AG04449 (cell line): ENCODE data around the gene ZNF511.

Experiments used
- CTCF ChIA-PET: fragments of 350-600 bp; formaldehyde crosslinking; extraction: SDS; loops from one replicate; lab custom pipeline; 2021; ENCODE audit warnings: antibody characterized with exemption; lab: Yijun Ruan, JAX
- POLR2A ChIA-PET: fragments of 400-600, 350-600 bp; formaldehyde crosslinking; extraction: SDS; loops from one replicate; lab custom pipeline; 2020; ENCODE audit warnings: antibody characterized with exemption, inconsistent platforms; lab: Yijun Ruan, JAX
- DNase-seq: peaks from one replicate; pipeline ENCODE4 v3.0.0-alpha.2; 2010; ENCODE audit warnings: low read depth, low spot score
- H3K4me3 ChIP-seq: 2 replicates; pipeline ENCODE4 v1.5.1; 2011; ENCODE audit warnings: low read depth, mild to moderate bottlenecking, control low read depth, low read length
- TF ChIP-seq, protein P1 (sequence below): IDR thresholded peaks from one replicate; pipeline ENCODE4 v1.5.1; 2011; ENCODE audit warnings: mild to moderate bottlenecking, moderate library complexity, low read length, control low read depth, inconsistent platforms; ENCODE audit not compliant: insufficient read depth; ENCODE audit errors: missing control alignments

Gene ZNF511

DNA sequence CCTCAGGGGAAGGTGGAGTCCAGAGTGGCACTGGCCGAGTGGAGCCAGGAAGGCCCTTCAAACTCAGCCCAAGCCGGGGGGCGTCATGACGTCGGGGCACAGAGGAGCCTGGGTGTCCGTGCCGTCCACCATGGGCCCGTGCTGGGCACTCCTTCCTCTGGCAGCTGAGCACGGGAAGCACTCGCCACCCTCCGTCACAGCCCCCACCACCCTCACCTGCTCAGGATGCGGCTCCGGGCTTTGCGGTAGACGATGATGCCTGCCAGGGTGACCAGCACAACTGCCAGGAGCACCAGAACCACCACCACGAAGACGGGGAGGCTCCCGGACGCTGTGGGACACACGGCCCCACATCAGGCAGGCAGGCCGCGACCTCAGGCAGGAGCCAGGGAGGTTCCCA, 40.2 kb upstream of the ZNF511 start:
- TF ChIP-seq, protein P1, sequence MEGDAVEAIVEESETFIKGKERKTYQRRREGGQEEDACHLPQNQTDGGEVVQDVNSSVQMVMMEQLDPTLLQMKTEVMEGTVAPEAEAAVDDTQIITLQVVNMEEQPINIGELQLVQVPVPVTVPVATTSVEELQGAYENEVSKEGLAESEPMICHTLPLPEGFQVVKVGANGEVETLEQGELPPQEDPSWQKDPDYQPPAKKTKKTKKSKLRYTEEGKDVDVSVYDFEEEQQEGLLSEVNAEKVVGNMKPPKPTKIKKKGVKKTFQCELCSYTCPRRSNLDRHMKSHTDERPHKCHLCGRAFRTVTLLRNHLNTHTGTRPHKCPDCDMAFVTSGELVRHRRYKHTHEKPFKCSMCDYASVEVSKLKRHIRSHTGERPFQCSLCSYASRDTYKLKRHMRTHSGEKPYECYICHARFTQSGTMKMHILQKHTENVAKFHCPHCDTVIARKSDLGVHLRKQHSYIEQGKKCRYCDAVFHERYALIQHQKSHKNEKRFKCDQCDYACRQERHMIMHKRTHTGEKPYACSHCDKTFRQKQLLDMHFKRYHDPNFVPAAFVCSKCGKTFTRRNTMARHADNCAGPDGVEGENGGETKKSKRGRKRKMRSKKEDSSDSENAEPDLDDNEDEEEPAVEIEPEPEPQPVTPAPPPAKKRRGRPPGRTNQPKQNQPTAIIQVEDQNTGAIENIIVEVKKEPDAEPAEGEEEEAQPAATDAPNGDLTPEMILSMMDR: no peak
- H3K4me3 ChIP-seq: no peak overlapping the region
- ChIA-PET CTCF (interaction anchor here (0.9 to 1.0 kb wide), 2 partner anchors 50 to 61 kb away, joined by 3 read pairs; no protein-coding TSS in a partner anchor), POLR2A (no interaction called here)
- DNase-seq: no peak

DNA sequence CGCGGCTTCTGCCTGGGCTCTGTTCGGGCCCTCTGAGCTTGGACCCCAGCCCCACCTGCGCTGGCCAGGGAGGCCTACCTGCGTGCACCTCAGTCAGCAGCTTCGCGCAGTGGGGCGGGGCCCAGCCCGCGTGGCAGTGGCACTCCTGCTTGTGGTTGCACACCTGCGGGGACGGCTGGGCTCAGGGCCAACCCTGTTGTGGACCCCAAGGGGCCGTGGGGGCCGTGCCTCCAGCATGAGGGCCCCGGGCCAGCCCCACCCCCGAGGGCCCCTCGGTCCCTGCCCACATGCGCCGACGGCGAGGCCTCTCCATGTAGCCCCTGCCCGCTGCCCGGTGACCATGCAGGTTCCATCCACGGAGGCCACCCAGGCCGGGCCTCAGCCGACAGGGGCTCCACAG, 39.3 kb upstream of the ZNF511 start:
- TF ChIP-seq, protein P1: no peak
- DNase-seq: no peak
- H3K4me3 ChIP-seq: no peak overlapping the region
- CTCF ChIA-PET: interaction anchor here (0.9 to 1.0 kb wide), 2 partner anchors 49 to 60 kb away, joined by 3 read pairs; no protein-coding TSS in a partner anchor
- POLR2A ChIA-PET: no interaction called here

DNA sequence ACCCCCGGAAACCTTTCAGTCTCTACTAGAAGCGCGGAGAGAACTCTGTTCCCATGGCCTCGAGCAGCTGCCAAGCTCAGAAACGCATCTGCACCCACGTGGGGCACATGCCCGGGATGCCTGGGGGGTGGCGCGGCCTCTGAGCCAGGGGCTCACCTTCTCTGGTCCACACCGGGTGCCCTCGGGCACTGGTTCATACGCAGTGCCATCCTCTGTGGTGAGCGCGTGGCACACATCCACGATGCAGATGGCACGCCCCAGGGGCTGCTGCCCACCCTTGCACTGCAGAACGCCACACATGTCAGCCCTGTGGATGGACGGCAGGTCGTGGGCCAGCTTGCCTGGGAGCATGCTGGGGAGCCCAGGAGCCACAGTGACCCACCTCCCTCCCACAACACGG, 38.5 kb upstream of the ZNF511 start:
- no peak overlapping the region for H3K4me3 ChIP-seq
- no peak for DNase-seq
- CTCF ChIA-PET: interaction anchor here (1.3 kb wide), 1 partner anchor 127 kb away, joined by 4 read pairs; no protein-coding TSS in a partner anchor
- POLR2A ChIA-PET: no interaction called here
- TF ChIP-seq, protein P1: no peak

DNA sequence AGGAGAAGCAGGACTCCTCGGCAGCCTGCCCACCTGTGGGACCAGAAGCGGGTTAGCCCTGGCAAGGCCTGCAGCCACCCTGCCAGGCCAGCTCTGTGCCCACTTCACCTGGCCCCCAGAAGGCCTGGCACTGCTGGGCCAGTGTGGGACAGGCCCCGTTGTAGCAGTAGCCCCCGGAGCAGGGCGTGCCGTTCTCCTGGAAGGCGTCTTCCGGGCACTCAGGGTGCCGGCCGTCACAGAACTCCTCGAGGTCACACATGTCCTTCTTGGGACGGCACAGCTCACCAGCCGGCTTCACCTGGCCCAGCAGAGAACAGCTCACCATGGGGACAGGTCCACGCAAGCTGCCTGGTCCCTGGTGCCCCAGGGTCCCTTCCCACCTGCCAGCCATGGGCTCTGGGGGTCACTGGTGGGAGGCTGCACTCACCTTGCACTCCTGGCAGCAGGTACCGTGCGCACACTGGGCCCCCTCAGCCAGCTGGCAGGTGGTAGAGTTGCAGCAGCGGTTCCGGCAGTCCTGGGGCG, 37.9 kb upstream of the ZNF511 start:
- CTCF ChIA-PET: interaction anchor here (1.3 kb wide), 1 partner anchor 127 kb away, joined by 4 read pairs; no protein-coding TSS in a partner anchor
- POLR2A ChIA-PET: no interaction called here
- TF ChIP-seq, protein P1: no peak
- no peak overlapping the region for H3K4me3 ChIP-seq
- DNase-seq: no peak

DNA sequence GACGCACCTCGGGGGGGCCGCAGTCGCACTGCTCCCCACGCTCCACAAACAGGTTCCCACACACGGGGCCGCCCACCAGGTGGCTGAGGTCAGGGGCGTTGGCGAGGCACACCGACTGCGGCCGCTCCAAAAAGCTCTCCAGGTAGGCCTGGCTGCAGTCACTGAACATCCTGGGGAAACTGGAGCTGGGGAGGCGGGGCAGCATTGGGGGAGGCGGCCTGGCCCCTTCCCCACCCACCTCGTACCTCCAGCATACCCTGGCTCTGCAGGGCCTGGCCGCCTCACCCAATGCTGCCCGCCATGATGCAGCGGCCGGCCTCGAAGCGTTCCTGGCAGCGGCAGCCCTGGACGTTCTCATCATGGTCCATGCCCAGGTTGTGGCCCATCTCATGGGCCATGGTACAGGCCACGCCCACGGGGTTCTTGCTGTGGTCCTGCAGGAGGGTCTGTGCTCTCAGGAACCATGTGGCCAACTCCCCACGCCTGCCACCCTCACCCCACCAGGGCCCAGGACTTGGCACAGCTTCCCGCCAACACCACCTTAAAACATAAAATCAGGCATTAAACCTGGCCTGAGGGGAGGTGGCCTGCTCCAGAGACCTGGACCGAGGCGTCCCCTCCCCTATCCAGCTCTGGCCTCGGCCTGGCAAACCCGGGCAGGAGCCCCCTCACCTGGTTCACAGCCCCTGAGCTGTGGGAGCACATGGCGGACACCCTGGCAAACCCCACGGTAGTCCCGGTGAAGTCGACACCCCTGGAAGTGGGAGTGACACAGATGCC, 37.0 kb upstream of the ZNF511 start:
- TF ChIP-seq, protein P1: no peak
- H3K4me3 ChIP-seq: no peak overlapping the region
- CTCF ChIA-PET: no interaction called here
- no peak for DNase-seq
- POLR2A ChIA-PET: no interaction called here

DNA sequence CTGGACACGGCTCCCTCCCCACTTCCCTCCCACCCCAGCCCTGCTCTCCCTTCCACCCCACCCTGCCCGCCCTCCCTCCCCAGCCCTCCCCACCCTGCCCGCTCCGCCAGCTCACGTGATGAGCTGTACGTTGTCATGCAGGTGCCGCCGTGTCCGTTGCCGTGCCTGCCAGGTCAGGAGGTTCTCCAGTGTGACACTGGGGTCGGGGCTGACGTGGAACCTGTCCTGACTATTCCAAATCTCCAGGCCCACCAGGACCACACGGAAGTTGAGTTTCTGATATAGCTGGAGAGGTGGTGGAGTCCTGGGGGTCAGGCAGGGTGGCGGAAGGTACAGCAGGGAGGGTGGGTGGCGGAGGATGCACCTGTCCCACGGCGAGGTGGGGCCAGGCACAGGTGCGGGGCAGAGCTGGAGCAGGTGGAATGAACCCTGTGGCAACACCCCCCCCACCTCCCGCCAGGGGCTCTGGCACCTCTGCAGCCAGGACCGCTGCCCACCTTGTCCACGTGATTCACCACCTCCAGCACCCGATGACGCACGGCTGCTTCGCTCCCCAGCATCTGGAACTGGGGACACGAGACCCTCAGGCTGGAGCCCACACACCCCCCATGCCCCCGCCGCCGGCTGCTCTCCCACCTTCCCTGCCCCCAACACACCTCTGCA, 36.3 kb upstream of the ZNF511 start:
- POLR2A ChIA-PET: no interaction called here
- DNase-seq: no peak
- CTCF ChIA-PET: no interaction called here
- TF ChIP-seq, protein P1: no peak
- H3K4me3 ChIP-seq: no peak overlapping the region
